Uterus (tissue), 4 donors: ENCODE data around the gene RANBP10. TPM values are rescaled to one million over a fixed set of nuclear protein-coding genes. Genes with fewer than 3 reads are reported as not detected.

Experiments
- DNase-seq, 2 donors: peaks; one replicate each; pipeline ENCODE4 v3.0.0-alpha.2; 2019 to 2020
- H3K27ac ChIP-seq, 2 donors: fragments of 200-600 bp; sonication (generic); 1 replicate in 1 of 2; 2 replicates in 1 of 2; pipeline ENCODE4 v1.5.1; 2016 to 2018
- H3K27me3 ChIP-seq, 2 donors: fragments of 200-600 bp; sonication (generic); one replicate each; pipeline ENCODE4 v1.5.1; 2018 to 2019; ENCODE audit warnings: control low read depth in 1 of 2
- H3K36me3 ChIP-seq, 2 donors: fragments of 200-600 bp; sonication (generic); one replicate each; pipeline ENCODE4 v1.5.1; 2019; ENCODE audit warnings: control low read depth in 1 of 2
- H3K4me1 ChIP-seq, 2 donors: fragments of 200-600 bp; sonication (generic); one replicate each; pipeline ENCODE4 v1.5.1; 2018 to 2019; ENCODE audit warnings: control low read depth in 1 of 2
- H3K4me3 ChIP-seq, 2 donors: fragments of 200-600 bp; sonication (generic); 1 replicate in 1 of 2; 2 replicates in 1 of 2; pipeline ENCODE4 v1.5.1; 2018 to 2019; ENCODE audit warnings: mild to moderate bottlenecking in 1 of 2
- H3K9me3 ChIP-seq, 2 donors: fragments of 200-600 bp; sonication (generic); one replicate each; pipeline ENCODE4 v1.5.1; 2019; ENCODE audit warnings: control low read depth in 1 of 2
- CTCF ChIP-seq, 4 experiments: fragments of 200-600 bp in 2 of 4; fragments of 450-650 bp in 2 of 4; sonication (generic) in 2 of 4; IDR thresholded peaks; one replicate each; pipeline ENCODE4 v1.5.1; 2016 to 2019; ENCODE audit warnings: antibody characterized with exemption in 4 of 4, mild to moderate bottlenecking in 2 of 4, moderate library complexity in 1 of 4
- POLR2A ChIP-seq, 2 donors: fragments of 450-650 bp; IDR thresholded peaks; one replicate each; pipeline ENCODE4 v1.6.1; 2016; ENCODE audit warnings: antibody characterized with exemption in 2 of 2, mild to moderate bottlenecking in 1 of 2, moderate library complexity in 1 of 2
- intact Hi-C: fragments of 100-400 bp; cut with DNase I; formaldehyde crosslinking; loops from one replicate; pipeline ENCODE4 v1.15.1; 2023; ENCODE audit warnings: low total_unique reads
- total RNA-seq, 4 donors: library from RNA; depleted of rRNA in 3 of 4; stranded (reverse); fragments of >200 nt in 3 of 4; gene quantifications; one replicate each; pipeline versions ENCODE4 v1.1.0 to v1.2.4, GENCODE V29; 2014 to 2023
- donor health status: DM: yes; HTN: yes; CAD: no.

Gene RANBP10
- total RNA-seq, 4 donors from 2014 or later, result 4.9 to 22.7 (median 8.5) TPM

GRCh38 chr16:67825119-67825518 is 18.8 kb upstream of the RANBP10 start:
- Histone ChIP-seq H3K4me3 (no peak overlapping the region), H3K9me3 (no peaks in the 10 kb centered on the region), H3K27me3 (no peaks in the 10 kb centered on the region), H3K27ac (no peak overlapping the region), H3K36me3 (no peaks in the 10 kb centered on the region), H3K4me1 (no peaks in the 10 kb centered on the region)
- TF ChIP-seq CTCF (IDR thresholded peaks at IDR 0.05), result no peak
- no peak for TF ChIP-seq POLR2A (IDR thresholded peaks at IDR 0.05)
- no peak for DNase-seq
- intact Hi-C loops, result no loop called here

- Histone ChIP-seq H3K27ac (no peak overlapping the region), H3K4me1 (no peaks in the 10 kb centered on the region), H3K36me3 (no peaks in the 10 kb centered on the region), H3K27me3 (no peaks in the 10 kb centered on the region), H3K9me3 (no peaks in the 10 kb centered on the region), H3K4me3 (no peak overlapping the region)
- intact Hi-C loops, result no loop called here
- TF ChIP-seq POLR2A (IDR thresholded peaks at IDR 0.05), result no peak
- no peak for TF ChIP-seq CTCF (IDR thresholded peaks at IDR 0.05)
- DNase-seq, result no peak
Measured at GRCh38 chr16:67822511-67822910, 16.2 kb upstream of the RANBP10 start.

GRCh38 chr16:67820608-67821259 is 14.4 kb upstream of the RANBP10 start:
- intact Hi-C loops, result no loop called here
- DNase-seq, result no peak
- Histone ChIP-seq H3K9me3 (no peaks in the 10 kb centered on the region), H3K4me1 (no peaks in the 10 kb centered on the region), H3K27ac (no peak overlapping the region), H3K4me3 (no peak overlapping the region), H3K36me3 (no peaks in the 10 kb centered on the region), H3K27me3 (no peaks in the 10 kb centered on the region)
- TF ChIP-seq CTCF (IDR thresholded peaks at IDR 0.05) (no peak), POLR2A (IDR thresholded peaks at IDR 0.05) (no peak)

GRCh38 chr16:67814567-67814966 is 8.2 kb upstream of the RANBP10 start:
- Histone ChIP-seq H3K27ac (no peak overlapping the region), H3K27me3 (no peaks in the 10 kb centered on the region), H3K4me1 (no peaks in the 10 kb centered on the region), H3K9me3 (no peaks in the 10 kb centered on the region), H3K4me3 (no peak overlapping the region), H3K36me3 (no peaks in the 10 kb centered on the region)
- TF ChIP-seq POLR2A (IDR thresholded peaks at IDR 0.05) (no peak), CTCF (IDR thresholded peaks at IDR 0.05) (no peak)
- intact Hi-C loops, result loop anchor here (10.0 kb wide), 1 partner anchor 110 kb away; no protein-coding TSS in a partner anchor
- DNase-seq, result no peak

GRCh38 chr16:67811899-67812298 is 5.5 kb upstream of the RANBP10 start:
- H3K4me3 ChIP-seq, result no peak overlapping the region
- no peaks in the 10 kb centered on the region for H3K27me3 ChIP-seq
- no peaks in the 10 kb centered on the region for H3K36me3 ChIP-seq
- TF ChIP-seq CTCF (IDR thresholded peaks at IDR 0.05) (no peak), POLR2A (IDR thresholded peaks at IDR 0.05) (no peak)
- no peak for DNase-seq
- H3K27ac ChIP-seq, result no peak overlapping the region
- no peaks in the 10 kb centered on the region for H3K4me1 ChIP-seq
- H3K9me3 ChIP-seq, result no peaks in the 10 kb centered on the region
- intact Hi-C loops, result loop anchor here (10.0 kb wide), 1 partner anchor 113 kb away; no protein-coding TSS in a partner anchor
